Ishikawa (cell line): ENCODE data around the gene SH3RF3.

ENCODE experiments used
- EP300 ChIP-seq: IDR thresholded peaks from 2 replicates; pipeline ENCODE4 v1.6.1; 2012; ENCODE audit warnings: borderline replicate concordance
- MAX ChIP-seq: IDR thresholded peaks from 2 replicates; pipeline ENCODE4 v1.6.1; 2012
- TAF1 ChIP-seq: IDR thresholded peaks from 2 replicates; pipeline ENCODE4 v1.6.1; 2012; ENCODE audit warnings: low read depth, mild to moderate bottlenecking
- YY1 ChIP-seq: IDR thresholded peaks from 2 replicates; pipeline ENCODE4 v1.6.1; 2012; ENCODE audit warnings: low read depth
- ZBTB7A ChIP-seq: IDR thresholded peaks from 2 replicates; pipeline ENCODE4 v1.6.1; 2012; ENCODE audit warnings: low read depth
- TF ChIP-seq, protein P1 (sequence below): IDR thresholded peaks from 2 replicates; pipeline ENCODE4 v1.6.1; 2012; ENCODE audit warnings: low read depth, mild to moderate bottlenecking
- TF ChIP-seq, protein P2 (sequence below): IDR thresholded peaks from 2 replicates; pipeline ENCODE4 v1.6.1; 2012

- TF ChIP-seq EP300 (no peak), TAF1 (no peak), ZBTB7A (no peak), MAX (no peak), YY1 (no peak)
- TF ChIP-seq, protein P1, sequence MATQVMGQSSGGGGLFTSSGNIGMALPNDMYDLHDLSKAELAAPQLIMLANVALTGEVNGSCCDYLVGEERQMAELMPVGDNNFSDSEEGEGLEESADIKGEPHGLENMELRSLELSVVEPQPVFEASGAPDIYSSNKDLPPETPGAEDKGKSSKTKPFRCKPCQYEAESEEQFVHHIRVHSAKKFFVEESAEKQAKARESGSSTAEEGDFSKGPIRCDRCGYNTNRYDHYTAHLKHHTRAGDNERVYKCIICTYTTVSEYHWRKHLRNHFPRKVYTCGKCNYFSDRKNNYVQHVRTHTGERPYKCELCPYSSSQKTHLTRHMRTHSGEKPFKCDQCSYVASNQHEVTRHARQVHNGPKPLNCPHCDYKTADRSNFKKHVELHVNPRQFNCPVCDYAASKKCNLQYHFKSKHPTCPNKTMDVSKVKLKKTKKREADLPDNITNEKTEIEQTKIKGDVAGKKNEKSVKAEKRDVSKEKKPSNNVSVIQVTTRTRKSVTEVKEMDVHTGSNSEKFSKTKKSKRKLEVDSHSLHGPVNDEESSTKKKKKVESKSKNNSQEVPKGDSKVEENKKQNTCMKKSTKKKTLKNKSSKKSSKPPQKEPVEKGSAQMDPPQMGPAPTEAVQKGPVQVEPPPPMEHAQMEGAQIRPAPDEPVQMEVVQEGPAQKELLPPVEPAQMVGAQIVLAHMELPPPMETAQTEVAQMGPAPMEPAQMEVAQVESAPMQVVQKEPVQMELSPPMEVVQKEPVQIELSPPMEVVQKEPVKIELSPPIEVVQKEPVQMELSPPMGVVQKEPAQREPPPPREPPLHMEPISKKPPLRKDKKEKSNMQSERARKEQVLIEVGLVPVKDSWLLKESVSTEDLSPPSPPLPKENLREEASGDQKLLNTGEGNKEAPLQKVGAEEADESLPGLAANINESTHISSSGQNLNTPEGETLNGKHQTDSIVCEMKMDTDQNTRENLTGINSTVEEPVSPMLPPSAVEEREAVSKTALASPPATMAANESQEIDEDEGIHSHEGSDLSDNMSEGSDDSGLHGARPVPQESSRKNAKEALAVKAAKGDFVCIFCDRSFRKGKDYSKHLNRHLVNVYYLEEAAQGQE = no peak
- TF ChIP-seq, protein P2, sequence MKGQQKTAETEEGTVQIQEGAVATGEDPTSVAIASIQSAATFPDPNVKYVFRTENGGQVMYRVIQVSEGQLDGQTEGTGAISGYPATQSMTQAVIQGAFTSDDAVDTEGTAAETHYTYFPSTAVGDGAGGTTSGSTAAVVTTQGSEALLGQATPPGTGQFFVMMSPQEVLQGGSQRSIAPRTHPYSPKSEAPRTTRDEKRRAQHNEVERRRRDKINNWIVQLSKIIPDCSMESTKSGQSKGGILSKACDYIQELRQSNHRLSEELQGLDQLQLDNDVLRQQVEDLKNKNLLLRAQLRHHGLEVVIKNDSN = no peak
These were observed 124.2 kb downstream of the SH3RF3 start for GRCh38 chr2:109253217-109253616.
